Mucosa of gallbladder (tissue), 1 donor: ENCODE results near the gene ZDHHC14. TPM values are rescaled to one million over a fixed set of nuclear protein-coding genes. Genes with fewer than 3 reads are reported as not detected.
"Not testable (repeated sequence)": the region's sequence is repeated elsewhere in the genome, so short reads cannot be mapped to it uniquely, and the experiment has no call there.

Source experiments
- DNase-seq: peaks from one replicate; pipeline ENCODE4 v3.0.0-alpha.2; 2020; ENCODE audit warnings: low spot score
- total RNA-seq: library from RNA; stranded (reverse); gene quantifications from one replicate; pipeline ENCODE4 v1.2.1, GENCODE V29; 2021
- donor health status: DM: no; HTN: no; CAD: no.

The ZDHHC14 gene
- total RNA-seq, 1 donor from 2014 or later, result 17.8 TPM

- no peak for DNase-seq
These were observed 62.2 kb downstream of the ZDHHC14 start for GRCh38 chr6:157443066-157443800.

GRCh38 chr6:157445277-157446009 lies 64.5 kb downstream of the ZDHHC14 start:
- DNase-seq, result no peak

GRCh38 chr6:157447735-157448134 lies 66.7 kb downstream of the ZDHHC14 start:
- DNase-seq, result no peak

DNA sequence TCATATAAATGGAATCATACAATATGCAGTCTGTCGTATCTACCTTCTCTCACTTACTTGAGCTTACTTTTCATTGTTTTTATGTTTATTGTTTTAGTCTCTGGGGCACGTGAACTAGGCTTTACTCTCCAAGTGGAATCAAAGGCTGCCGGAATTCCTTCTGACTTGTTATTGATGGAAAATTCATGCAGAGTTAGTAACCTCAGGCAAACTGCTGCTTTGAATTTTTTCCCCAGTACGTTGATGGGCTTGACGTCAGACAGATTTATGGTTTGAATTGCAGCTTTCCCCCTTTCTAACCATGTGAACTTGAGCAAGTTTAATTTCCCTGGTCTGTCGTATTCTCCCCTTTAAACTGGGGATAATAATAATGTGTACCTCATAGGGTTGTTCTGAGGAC lies 68.6 kb downstream of the ZDHHC14 start:
- DNase-seq, result no peak

DNA sequence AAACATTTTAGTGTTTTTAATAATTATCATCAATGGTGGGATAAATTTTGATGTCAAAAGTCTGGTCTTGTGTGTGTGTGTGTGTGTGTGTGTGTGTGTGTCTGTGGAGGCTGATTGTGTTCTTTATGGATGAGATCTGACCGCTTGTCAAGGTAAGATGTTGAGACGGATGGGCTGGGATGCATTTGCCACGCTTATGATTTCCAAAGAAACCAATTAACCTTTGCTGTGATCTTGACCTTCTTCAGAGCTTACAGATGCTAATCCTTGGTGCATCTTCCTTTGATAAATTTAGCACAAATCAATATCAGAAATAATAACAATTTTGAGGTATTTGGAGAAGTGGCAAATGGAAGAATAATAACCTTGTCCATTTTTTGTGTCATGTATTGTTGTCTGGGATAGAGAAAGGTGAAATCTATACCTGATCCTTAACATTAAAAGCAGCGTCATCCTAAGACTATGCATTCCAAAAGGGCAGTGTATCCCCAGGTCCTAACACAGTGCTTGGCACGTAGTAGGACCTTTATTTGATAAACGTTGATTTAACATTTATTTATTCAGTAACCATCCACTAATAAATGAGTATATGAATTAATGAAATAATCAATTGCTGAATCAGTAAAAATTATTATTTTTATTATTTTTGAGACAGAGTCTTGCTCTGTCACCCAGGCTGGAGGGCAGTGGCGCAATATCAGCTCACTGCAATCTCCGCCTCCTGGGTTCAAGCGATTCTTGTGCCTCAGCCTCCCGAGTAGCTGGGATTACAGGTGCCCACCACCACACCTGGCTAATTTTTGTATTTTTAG lies 70.1 kb downstream of the ZDHHC14 start:
- DNase-seq, result no peak

GRCh38 chr6:157452096-157452495 lies 71.1 kb downstream of the ZDHHC14 start:
- DNase-seq, result no peak

DNA sequence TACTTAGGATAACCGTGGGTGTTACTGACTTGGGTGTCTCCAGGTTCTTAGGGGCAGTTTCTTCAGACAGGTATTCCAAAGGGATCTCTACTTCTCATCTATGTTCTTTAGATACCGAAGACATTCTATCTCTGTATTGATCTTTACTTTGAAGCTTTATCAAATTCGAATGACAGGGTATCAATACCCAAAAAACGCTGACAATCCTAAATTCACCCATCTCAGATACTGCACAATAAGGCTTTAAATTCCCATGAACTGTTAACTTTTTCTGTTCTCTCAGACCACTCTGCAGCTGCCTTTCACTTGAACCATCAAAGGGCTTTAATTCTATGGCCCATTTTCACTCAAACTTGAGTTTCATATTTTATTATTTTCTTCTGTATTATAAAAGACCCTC lies 72.1 kb downstream of the ZDHHC14 start:
- DNase-seq, result no peak

GRCh38 chr6:157453978-157454377 lies 73.0 kb downstream of the ZDHHC14 start:
- no peak for DNase-seq

DNA sequence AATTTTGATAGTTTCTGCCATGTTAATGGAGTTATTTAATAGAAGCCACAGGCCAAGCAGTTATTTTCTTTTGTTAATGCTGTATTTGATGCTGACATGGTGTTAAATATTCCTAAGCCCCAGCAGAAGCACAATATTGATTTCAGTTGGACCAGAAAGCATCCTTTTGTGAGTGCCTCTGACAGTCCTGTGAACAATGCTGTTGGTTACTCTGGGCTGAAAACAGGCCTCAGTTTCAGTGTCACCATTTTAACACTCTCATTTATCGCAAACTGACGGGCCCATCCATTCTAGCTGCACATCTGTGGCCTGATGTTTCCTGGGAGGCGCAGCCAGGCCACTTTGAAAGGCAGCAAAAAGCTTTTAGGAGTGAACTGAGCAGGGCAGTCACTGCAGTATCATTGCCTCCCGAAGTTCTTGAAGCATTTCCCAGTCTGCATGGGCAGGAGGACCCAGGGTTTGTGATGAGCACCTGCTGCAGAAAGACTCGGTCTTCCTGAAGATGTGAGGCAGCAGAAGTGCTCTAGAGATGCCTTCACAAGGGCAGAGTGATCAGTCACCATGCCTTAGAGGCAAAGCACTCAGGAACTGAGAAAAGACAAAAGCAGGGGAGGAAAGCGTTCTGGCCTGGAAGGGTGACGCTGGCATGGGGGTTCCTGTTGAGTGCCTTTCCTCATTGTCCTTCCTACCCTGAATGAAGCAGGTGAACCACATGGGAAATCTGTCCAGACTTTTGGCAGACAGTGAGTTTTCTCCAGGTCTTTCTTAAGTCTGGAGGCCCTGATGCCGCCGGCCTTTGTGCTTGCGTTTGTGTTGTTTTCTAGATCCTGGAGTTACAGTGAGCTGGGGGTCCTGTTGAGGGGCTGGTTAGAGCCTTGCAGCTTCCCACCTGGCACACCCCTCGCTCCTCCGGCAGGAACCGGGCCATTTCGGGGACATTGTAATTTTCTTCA lies 74.0 kb downstream of the ZDHHC14 start:
- no peak for DNase-seq

GRCh38 chr6:157455731-157456523 lies 74.9 kb downstream of the ZDHHC14 start:
- no peak for DNase-seq

DNA sequence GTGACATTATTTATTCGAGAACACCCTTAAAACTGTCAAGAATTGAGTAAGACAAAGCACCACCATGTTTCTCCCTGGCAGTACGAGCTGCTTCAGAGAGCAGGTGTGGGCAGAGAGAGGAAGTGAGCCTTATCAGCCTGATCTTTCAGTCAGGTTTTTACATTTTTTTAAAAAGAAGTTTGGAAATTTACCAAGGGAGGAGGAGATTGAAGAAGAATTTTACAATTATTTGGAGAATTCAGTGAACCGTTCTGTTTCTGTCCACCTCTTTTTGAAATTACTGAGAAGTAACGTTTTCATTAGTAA lies 75.5 kb downstream of the ZDHHC14 start:
- no peak for DNase-seq

DNA sequence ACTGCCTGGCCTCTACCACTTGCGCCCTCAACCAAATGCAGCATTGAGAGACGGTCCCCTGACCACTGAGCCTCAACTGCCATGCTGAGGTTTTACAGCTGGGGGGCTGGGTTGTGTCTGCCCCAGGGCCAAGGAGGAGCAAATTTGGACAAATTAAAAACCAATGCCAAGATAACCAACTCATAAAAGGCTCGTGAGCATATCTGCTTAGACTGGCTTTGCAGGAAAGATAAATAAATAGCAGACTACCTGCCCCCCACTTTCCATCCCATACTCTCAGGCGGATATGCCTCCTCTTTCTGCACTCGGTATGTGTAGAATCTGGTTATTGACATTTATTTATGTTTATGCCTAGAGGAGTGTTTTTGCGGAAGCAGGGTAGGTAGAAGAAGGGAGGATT lies 76.8 kb downstream of the ZDHHC14 start:
- DNase-seq, result no peak

- no peak for DNase-seq
These were observed 78.3 kb downstream of the ZDHHC14 start for GRCh38 chr6:157459327-157459726.

DNA sequence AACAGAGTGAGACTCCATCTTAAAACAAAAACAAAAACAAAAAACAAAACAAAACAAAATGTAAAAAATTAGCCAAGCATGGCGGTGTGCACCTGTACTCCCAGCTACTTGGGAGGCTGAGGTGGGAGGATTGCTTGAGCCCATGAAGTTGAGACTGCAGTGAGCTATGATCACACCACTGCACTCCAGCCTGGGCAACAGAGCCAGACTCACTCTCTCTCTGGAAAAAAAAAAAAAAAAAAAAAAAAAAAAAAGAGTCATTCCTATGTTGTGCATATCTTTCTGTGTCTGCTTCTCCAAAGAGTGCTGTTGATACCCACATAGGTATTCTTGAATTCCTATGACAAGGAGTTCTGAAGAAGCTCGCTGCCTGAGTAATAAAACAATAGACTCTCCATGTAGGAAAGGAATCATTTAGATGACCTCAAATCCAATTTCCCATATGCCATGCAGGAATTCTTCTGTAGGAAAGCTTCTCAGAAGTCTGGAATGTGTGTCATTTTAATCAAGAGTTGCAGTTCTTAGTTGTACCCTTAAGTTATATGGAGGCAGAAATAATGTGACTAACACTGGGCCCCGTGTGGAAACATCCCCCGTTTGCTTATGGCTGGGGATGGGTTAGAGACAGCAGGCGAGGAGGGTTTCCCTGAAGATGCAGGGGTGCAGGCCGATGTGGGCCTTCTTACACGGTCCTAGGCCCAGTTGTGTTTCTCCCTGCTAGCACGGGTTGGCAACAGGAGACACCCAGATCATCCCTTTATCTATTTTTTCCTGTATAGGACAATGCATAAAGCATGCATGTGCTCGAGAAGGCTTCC lies 79.4 kb downstream of the ZDHHC14 start:
- DNase-seq, result no peak

DNA sequence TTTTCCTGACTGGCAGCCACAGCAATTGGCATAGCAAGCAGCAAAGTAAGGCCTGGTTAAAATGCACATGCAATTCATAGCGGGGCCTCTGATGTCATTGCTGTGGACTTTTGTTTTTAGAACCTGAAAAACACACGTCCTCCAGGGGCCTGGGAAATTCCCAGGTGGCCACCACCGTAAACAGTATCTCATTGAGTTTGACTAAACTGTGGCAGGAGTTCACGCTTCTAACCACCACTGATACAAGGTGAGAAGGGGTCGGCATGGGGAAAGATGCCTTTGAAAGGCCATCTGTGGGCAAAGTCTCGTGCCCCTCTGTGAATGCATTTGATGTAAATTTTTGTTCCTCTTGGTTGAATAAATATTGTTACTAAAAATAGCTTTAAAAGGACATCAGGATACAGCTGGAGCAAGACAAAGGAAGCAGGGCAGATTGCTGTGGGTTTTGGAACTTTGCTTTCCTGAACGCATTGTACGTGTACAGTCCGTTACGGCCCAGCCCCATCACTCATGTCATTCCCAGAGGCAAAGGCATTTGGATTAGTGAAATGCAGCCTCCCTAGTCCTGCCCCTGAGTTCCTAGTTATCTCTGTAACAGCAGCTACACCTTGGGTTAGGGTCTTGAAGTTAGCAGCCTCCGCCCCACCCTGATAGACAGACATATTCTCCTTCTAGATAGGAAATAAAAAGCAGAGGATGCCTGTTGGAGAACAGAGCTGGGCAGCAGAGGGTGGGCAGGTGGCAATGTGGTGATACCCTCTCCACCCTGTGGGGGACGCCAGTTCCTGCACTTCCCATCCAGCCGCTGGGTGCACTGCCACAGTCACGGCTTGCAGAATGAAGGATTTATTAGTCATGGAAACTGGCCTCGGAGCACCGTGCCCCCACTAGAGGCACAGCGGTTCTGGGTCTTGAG lies 80.3 kb downstream of the ZDHHC14 start:
- no peak for DNase-seq

GRCh38 chr6:157462956-157463742 lies 82.2 kb downstream of the ZDHHC14 start:
- DNase-seq, result no peak

DNA sequence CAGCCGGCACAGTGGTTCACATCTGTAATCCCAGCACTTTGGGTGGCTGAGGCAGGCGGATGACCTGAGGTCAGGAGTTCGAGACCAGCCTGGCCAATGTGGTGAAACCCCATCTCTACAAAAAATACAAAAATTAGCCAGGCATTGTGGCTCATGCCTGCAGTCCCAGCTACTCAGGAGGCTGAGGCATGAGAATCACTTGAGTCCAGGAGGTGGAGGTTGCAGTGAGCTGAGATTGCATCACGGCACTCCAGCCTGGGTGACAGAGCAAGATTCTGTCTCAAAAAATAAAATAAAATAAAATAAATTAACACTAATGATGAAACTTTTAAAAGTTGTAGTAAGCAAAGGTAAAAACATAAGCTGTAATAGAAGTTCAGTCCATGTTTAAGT lies 82.7 kb downstream of the ZDHHC14 start:
- not testable (repeated sequence) for DNase-seq
